HTR-8/SVneo (cell line): ENCODE measurements around the gene MSRB1.
"Not testable (repeated sequence)": the region's sequence is repeated elsewhere in the genome, so short reads cannot be mapped to it uniquely, and the experiment has no call there.

Experiments
- DNase-seq: peaks from one replicate; pipeline ENCODE4 v3.0.0; 2011; ENCODE audit warnings: low spot score, mixed read lengths; ENCODE audit not compliant: insufficient read length
- FAIRE-seq: peaks from 2 replicates; lab custom pipeline; 2011; peaks lifted over from hg19 to GRCh38; lab: Jason Lieb, UNC

Gene MSRB1

GRCh38 chr16:1941162-1942046 is 1.6 kb downstream of the MSRB1 start:
- FAIRE-seq (no peak), DNase-seq (no peak)

GRCh38 chr16:1940273-1941161 is 2.5 kb downstream of the MSRB1 start:
- FAIRE-seq: no peak

DNA sequence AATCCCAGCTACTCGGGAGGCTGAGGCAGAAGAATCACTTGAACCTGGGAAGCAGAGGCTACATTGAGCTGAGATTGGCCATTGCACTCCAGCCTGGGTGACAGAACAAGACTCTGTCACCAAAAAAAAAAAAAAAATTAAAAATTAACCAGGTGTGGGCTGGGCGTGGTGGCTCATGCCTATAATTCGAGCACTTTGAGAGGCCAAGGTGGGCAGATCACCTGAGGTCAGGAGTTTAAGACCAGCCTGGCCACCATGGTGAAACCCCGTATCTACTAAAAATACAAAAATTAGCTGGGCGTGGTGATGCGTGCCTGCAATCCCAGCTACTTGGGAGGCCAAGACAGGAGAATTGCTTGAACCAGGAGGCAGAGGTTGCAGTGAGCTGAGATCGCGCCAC is 3.2 kb downstream of the MSRB1 start:
- not testable (repeated sequence) for DNase-seq, FAIRE-seq

More at GRCh38 chr16:1940273-1941161, 2.5 kb downstream of the MSRB1 start:
- DNase-seq: no peak

GRCh38 chr16:1938910-1939309 is 4.1 kb downstream of the MSRB1 start:
- FAIRE-seq (no peak), DNase-seq (no peak)

- FAIRE-seq: no peak
These were observed 4.7 kb downstream of the MSRB1 start for GRCh38 chr16:1938316-1938715.

GRCh38 chr16:1936945-1937479 is 6.0 kb downstream of the MSRB1 start:
- FAIRE-seq (no peak), DNase-seq (no peak)

More at GRCh38 chr16:1938316-1938715, 4.7 kb downstream of the MSRB1 start:
- DNase-seq: no peak

DNA sequence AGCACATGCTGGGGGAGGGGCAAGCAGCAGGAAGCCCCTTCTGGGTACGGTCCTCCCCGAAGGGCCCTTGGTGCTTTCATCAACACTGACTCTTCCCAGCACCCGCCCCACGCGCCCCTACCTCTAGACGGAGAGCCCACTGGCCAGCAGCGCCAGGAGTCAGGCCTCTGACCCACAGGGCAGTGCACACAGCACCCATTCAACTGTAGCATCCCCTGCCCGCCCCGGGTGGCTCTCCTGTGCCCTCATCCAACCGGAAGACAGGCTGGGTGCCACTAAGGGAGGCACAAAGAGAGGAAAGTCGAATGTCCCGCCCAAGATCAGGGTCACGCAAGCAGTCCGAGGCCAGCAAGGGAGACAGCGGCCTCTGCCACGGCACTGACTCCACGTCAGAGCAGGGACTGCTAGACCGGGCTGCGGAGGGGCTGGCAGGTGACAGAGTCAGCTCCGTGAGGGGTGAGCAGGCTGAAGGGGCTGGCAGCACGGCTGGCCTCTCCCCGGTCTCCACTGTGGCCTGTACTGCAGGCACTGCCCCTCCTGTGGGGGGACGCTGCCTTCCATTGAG is 9.8 kb downstream of the MSRB1 start:
- DNase-seq: no peak
- FAIRE-seq: no peak

- FAIRE-seq (no peak), DNase-seq (no peak)
These were observed 10.7 kb downstream of the MSRB1 start for GRCh38 chr16:1932050-1933028.

- DNase-seq: no peak
- FAIRE-seq: no peak
These were observed 12.7 kb downstream of the MSRB1 start for GRCh38 chr16:1930338-1930720.

- FAIRE-seq: peak; percentile 95
- DNase-seq: peak; percentile 97
These were observed 13.2 kb downstream of the MSRB1 start for GRCh38 chr16:1929578-1930337.

DNA sequence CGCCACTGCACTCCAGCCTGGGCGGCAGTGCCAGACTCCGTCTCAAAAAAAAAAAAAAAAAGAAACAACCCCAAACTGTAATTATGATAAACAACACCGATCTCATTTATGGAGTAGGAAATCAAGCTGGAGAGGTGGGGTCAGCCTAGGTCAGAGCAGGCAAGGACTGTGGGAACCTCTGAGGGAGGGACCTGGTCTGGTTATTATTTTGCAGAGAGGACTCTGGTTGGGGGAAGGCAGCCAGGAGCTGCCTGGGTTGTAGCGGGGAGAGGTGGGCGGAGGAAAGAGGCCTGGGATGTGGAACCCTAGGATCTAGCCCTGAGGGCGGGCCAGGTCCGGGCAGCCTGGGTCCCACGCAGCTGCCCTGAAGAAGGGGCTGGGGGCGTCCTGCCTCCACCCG is 13.9 kb downstream of the MSRB1 start:
- peak; percentile 67 for DNase-seq
- no peak for FAIRE-seq

DNA sequence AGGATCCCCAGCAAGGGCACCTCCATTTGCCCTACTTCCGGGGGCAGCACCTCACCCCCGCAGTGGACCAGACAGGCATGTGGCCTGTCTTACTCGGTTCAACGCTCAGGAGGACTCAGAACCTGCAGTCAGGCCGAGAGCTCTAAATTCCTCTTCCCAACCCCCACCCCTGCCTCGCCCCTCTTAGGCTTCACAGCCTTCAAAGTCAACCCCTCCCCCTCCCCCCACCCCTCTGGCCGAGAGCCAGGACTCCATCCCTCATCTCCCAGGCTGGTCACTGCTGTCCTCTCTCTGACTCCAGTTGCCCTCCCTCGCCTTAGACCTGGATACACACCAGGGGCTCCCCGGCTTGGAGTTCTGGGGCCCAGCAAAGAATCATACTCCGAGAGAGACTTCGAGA is 16.7 kb downstream of the MSRB1 start:
- FAIRE-seq (no peak), DNase-seq (no peak)

GRCh38 chr16:1924095-1924494 is 18.9 kb downstream of the MSRB1 start:
- no peak for DNase-seq
- FAIRE-seq: no peak

DNA sequence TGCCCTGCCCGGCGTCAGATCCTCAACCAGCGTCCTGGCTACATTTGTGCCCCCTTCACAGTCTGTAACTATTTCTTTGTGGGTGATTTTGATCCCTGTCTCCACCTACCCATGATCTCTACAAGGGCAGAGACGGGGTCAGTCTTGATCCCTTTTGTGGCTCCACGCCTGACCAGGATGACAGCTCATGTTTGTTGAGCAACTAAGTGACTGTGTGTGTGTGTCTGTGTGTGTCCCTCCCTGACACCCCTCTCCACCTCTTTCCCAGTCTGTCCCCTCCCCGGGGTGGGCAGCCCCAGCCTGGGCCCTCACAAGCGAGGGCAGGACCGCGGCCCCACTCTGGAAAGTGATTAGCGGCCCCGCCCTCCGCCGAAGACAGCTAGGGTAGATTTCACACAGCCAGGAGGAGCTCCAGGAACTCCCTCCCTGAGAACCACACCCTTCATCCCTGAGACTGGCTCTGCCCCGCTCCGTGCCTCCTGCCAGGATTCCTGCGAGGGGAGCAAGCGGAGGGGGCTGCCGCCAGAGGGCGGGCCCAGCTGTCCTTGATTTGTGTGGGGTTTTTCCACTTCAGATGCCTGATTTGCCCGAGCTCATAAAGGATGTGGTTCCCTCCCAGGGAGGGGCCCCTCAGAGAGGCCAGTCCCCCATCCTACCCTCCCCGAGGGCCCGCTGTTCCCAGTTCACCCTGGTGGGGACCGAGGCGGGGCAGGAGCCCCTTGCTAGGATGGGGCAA is 19.5 kb downstream of the MSRB1 start:
- peak; percentile 41 for DNase-seq
- no peak for FAIRE-seq

DNA sequence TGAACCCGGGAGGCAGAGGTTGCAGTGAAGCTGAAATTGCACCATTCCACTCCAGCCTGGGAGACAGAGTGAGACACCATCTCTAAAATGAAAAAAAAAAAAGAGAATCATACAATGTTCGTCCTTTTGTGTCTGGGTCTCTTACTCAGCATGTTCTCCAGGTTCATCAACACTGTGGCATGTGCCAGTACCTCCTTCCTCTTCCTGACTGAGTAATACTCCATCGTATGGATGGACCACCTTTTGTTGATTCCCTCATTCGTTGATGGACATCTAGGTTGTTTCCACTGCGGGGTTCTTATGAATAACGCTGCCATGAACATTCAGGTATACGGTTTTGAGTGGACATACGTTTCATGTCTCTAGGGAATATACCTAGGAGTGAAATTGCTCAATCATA is 20.6 kb downstream of the MSRB1 start:
- FAIRE-seq (no peak), DNase-seq (no peak)

DNA sequence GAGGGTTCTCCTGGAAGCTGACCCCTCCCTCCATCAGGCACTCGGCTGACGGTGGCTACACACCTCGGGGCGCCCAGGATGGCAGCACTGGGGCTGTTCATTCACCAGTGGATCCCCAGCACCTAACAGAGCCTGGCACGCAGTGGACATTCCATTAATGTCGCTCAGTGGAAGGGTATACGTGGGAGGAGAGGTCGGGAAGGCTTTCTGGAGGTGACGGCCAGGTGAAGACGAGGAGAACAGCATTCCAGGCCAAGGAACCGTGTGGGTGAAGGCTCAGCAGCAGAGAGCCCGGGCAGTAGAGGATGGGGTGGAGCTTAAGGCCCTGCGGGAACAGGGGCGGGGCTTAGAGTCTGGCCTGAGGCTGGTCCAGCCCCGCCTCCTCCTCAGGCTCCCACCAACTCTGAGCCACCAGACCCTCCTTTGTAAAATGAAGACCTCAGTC is 22.2 kb downstream of the MSRB1 start:
- DNase-seq (peak; percentile 54), FAIRE-seq (no peak)

GRCh38 chr16:1920122-1920521 is 22.9 kb downstream of the MSRB1 start:
- FAIRE-seq, DNase-seq: not testable (repeated sequence)
